ENCODE data around the gene PRLR.

PRLR gene

DNA sequence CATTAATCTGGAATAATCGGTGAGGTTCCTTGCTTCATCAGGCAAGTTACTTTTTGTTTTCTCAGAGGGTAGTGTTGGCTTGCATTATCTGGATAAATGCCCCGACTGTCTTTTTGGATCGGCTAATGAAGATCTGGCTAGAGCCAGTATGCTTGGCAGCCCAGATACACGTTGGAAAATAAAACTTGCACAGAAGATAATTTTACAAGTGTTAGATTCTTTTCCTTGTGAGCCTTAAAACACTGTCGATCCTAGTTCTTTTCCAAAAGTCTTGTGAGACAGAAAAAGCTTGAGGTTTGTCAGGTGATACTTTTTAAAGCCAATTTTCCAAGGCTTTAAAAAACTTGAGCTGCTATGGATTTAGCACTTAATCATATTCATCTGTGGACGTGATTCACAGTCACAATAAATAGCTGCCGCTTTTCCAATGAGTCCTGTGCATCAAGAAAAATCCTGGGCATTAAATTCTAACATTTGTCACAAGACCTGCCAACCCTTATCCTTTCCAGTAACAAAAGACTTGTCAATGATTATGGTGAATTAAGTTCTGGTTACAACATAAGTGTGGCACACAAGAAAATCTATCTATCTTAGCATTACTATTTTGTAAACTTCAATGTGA is 68.5 kb downstream of the PRLR start:
- no peak for DNase-seq (ENCODE audit: low read depth in 1 of 2, low spot score in 1 of 2)

DNA sequence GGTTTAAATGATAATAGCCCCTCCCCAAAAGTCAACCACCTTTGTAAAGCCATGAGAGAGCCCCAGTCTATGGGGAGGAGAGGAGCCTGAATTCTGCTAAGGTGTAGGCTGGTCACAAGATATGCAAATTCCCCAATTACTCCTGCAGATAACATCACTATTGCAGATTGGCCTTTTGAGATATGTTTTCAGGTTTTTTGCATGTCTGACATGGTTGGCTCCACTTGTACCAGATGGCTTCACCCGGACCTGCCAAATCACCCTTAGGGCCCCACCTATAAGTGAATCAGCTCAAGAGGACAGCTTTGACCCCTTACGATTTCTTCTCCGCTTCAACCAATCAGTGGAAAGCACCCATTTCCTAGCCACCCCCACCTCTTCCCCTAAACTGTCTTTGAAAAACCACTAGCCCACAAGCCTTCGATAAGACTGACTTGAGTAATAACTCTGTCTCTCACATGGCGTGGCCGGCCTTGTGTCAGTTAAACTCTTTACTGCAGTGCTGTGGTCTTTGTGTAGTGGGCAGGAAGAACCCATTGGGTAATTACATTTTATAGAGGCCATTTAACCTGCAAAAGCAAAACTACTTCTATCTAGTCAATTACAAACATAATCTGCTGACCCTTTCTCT is 69.7 kb downstream of the PRLR start:
- no peak for DNase-seq (ENCODE audit: low read depth in 1 of 2, low spot score in 1 of 2)

DNA sequence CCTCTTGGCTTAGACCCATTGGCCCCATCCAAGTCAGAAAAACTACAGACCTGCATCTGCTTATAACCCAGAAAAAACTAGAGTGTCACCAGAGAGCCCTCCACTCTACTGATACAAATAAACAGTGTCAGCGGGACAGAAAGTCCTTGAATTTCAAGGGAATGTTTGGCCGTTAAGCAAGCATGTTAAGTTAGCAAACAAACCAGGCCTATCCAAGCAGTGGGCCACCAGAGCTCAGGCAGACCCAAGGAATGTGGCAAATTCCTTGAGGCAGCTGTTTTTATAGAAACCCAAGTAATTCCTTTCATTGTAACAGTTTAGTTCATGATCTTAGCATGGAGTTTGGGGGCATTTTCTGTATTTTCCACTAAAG is 70.9 kb downstream of the PRLR start:
- DNase-seq (ENCODE audit: low read depth in 1 of 2, low spot score in 1 of 2): no peak

DNA sequence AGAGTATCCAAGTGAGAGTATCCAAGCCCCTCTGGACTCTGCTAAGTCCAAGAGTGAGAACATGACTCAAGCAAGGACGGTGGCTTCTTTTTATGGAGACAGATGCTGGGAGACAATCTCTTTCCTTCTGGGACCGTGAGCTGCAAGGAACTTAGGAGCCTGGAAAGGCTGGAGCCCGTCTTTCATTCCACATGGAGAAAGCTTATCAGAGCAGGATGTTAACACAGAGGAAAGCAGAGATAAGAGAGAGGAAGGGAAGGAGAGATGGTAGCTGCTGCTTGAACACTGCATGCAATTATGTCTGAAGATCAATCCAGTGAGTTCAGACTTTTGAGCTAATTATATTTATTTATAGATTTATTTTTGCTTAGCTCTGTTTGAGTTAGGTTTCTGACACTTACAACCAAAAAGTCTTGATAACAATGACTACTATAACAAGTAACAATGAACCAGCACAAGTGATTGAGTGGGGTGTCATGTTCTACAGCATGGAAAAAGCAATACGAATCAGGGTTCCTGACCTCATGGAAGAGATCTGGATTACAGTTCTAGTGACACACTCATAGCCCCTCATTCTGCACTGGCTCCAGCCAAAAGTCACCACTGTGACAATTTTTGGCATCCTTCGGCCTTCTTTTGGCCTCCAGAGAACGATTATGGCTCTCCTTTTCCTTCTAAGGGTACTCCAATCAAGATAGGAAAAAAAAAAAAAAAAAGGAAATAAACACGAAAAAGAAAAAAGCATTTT is 71.5 kb downstream of the PRLR start:
- DNase-seq (ENCODE audit: low read depth in 1 of 2, low spot score in 1 of 2): no peak

DNA sequence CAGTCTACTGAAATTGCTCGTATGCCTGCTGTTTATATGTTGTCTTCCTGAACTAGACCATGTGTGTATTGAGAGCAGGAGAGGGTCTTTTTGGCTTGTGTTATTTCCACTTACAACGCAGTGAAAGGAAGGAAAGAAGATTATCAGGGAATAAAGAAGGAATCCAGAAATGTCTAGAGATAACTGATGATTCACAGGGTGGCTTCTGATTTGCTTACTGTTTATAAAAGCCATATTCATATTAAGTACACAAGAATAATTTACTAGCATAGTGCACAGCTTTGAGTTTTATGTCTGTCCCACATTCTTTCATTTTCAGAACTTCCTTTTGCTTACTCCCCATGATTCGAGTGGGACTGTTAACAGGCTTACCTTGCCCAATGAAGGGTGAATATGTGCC is 72.1 kb downstream of the PRLR start:
- DNase-seq (ENCODE audit: low read depth in 1 of 2, low spot score in 1 of 2): no peak

DNA sequence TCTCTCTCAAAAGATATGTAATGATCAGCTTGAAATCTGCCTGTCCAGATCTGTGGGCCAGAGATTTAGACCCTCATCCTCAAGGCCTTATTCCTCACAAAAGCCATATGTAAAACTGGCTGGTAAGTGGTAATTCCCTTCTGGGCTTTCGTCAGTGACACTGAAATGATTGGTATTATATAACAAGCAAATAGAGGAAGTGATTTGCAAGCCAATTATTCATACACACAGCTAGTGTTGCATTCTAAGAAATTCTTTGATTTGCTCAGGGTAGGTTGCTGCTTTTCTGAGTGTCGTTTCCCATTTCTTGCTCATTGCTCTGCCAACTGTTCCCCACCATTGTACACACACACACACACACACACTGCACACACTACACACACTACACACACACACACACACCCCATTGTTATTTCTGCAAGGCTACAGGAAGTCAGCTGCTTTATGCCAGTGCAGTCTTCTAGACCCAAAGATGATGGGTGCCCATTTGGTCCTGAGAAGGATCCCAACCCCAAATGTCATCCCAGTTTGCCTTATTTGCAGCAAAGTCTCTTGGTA is 76.8 kb downstream of the PRLR start:
- no peak for DNase-seq (ENCODE audit: low read depth in 1 of 2, low spot score in 1 of 2)

DNA sequence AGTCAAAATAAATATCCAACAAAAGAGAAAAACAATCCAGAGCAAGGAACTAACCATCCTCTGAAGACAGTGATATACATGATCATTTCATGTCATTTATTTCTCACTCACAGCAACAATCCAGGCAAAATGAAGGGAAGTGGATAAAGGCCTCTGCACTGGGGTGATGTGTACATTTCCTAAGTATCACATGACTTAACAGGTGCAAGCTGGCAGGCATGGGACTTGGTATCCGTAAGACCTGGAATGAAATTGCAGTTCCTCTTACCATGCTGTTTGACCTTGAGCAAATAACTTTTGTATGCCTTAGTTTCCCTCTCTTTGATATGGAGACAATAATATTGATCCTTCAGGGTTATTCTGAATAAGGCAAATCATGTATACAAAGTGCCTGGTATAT is 77.6 kb downstream of the PRLR start:
- DNase-seq (ENCODE audit: low read depth in 1 of 2, low spot score in 1 of 2): no peak

DNA sequence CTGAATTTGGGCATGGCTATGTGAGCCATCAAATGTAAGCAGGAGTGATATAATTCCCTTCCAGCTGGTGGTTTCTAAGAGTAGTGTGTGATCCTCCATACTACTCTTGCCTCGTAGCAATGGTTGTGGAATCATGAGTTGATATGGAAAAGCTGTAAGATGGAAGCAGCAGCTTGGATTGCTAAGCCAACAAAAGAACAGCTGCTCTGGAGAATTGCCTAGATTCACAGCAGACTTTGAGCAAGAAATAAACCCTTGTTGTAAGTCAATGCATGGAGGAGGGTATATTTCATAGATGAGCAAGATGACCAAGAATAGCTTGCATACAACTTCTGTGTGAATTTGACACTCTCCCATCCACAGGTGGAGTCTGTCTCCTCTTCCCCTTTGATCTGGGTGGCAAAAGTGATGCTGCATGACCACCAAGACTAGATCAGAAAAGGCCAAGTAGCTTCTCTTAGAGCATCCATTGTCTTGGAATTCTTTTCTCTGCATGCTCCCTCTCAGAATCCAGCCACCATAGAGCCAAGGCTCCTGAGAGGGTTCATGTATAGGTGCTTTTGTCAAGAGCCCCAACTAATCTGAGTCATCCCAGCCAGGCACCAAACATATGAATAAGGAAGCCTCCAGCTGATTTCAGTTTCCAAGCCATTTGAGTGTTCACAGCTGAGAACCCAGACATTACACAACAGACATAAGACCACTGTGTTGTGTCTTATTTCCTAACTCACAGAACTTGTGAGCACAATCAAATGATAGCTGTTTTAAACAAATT is 79.0 kb downstream of the PRLR start:
- no peak for DNase-seq (ENCODE audit: low read depth in 1 of 2, low spot score in 1 of 2)

DNA sequence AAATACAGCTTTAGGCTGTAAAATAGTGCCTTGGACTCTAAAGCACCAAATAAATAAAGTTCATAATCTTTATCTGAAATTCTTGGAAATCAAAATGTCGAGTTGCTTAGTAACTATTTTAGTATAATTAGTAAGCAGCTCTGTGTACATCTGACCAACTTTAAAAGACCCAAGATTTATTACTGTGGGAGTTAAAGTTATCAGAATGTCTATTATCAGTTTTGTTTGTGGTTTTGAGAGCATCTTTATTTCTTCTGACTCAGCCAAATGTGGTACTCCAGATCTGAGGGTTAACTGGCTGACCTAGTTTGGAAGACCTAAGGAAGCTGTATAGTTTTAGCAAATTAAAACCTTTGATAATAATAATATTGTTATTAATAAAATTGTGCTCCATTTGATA is 81.2 kb downstream of the PRLR start:
- DNase-seq (ENCODE audit: low read depth in 1 of 2, low spot score in 1 of 2): no peak

DNA sequence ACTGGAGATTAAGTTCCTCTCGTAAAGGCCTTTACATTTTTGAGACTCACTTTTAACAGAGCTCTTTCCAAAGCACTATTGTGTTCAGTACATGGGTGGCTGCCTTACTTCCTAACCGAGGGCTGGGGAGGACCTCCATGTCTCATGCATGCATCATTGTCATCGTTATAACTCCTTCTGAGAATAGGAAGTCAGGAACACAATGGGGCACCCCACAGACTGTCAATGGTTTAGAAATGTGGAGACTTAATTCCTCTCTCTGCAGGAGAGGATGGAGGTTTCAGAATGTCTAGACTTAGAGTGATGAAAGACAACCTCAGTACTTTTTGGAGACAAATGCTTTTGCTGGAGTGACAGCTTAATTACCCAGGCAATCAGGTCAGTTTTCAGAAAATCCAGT is 83.9 kb downstream of the PRLR start:
- no peak for DNase-seq (ENCODE audit: low read depth in 1 of 2, low spot score in 1 of 2)

DNA sequence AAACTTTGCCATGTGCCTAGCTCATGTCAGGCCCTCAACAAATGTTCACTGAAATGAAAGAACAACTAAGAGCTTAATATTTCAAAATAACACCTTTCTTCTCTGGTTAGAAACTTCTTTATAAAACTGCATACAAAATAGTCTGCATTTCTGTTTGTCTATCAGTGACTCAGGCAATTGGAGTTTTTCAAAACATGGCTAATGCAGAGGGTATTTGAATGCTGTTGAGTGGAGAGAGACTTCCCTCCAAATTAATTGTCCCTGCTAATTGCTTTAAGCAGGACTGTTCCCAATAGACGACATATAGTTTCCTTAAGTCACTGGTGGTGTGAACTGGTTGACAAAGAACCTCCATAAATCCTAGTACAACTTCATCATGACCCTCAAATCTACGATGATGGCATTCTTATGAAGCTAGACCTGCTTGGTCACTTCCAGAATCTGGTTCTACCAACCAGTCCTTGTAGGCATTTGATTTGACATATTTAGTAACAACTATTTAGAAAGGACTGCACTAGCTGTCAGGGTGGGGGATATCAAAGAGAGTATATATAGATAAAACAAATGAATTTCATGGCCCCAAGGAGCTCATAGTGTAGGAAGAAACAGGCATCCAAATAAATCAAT is 84.5 kb downstream of the PRLR start:
- no peak for DNase-seq (ENCODE audit: low read depth in 1 of 2, low spot score in 1 of 2)

DNA sequence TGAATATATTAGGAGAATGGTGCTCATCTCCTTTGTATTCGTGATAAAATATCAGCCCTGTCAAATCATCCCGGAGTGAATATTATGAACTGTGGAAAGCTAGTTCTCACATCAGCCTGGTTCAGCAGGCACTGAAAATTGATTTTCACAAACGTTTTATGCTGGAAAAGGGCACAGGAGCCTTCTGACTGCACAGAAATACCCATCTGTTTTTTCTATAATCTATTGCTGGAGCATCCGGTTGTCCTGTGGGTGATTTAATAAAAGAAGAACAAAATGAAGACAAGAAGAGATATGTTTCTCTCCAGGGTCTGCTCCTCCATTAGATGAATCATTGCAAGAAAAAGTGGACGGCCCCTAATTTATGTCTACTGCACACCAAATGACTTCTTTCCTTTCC is 85.3 kb downstream of the PRLR start:
- no peak for DNase-seq (ENCODE audit: low read depth in 1 of 2, low spot score in 1 of 2)

DNA sequence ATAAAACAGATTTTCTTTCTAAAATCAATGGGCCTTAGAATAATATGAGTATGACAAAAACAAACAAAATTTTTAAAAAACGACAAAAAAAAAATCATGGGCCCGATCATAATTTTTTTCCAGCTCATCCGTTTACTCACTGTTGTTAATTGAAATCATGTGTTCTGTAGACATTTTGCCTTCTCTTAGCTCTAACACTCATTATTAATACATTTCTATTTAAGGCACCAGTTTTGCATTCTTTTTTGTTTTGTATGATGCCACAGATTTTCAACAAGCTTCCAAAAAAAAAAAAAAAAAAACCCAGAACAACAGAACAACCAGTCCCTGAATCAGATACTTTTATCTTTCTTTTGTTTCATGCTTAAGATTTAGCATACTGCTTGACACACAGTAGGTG is 86.4 kb downstream of the PRLR start:
- DNase-seq (ENCODE audit: low read depth in 1 of 2, low spot score in 1 of 2): no peak

DNA sequence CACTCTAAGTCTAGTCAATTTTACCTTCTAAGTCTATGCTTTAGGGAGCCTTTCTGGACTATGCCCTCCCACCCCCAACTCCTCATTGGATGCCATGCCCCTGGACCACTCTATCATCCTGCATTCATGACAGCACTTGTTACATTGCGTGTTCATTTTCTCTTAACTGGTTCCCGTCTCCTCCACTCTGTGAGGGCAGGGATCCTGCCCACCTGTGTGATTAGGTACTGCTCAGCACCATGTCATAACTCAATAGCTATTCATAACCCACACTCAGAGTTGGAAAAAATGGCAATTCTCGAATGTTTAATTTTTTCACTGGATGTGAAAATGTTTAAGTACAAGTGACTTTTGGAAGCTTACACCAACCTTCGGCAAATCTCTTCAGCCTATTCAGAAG is 88.5 kb downstream of the PRLR start:
- no peak for DNase-seq (ENCODE audit: low read depth in 1 of 2, low spot score in 1 of 2)

DNA sequence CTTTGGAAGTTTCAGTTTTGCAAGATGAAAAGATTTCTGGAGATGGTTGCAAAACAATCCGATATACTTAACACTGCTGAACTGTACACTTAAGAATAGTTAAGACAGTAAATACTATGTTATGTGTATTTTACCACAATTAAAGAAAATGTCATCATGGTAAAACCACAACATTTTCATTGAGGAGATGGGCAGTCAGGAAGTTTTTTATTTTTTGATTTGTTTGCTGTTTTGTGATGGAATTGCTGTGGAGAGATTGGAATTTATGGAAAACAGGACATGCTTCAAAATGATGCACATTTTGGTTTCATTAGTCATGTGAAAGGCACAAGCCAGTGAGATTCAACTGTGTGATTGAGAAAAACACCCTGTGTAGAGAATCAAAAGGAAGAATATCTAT is 92.1 kb downstream of the PRLR start:
- DNase-seq (ENCODE audit: low read depth in 1 of 2, low spot score in 1 of 2): no peak

DNA sequence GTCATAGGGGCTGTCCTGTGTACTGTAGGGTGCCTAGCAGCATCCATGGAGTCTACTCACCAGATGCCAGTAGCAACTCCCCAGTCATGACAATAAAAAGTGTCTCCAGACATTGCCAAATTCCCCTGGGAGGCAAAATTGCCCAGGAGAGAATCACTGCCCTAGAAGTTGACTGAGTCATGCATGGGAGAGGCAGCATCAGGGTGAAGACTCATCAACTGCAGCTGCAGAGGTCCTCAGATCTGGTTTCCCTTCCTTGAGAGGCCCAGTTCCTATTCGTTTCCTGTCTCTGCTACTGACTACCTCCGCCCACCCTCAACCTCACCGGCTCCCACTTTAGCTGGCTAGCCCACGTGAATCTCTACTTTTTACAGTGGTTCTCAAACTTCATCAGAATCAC is 93.9 kb downstream of the PRLR start:
- DNase-seq (ENCODE audit: low read depth in 1 of 2, low spot score in 1 of 2): no peak

DNA sequence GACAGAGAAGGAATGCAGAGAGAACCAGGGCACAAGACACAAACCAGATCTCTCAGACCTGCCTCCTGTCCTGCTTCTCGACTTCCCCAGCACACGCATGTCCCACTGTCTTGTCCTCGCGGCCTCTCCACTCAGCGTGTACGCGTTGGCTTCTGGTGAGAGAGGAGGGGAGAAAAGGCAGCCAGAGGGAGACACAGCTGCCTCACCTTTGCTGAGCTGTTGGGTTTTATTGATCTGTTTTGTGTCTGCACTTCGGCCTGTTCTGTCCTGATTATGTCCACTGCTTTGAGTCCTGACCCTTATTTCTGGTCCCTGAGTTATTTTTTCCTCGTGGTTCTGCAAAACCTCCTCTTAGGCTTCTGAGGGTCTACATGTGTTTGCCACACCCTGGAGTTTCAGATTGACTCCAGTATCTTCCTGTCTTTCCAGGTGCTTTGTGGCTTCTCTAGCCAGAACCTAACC is 95.0 kb downstream of the PRLR start:
- no peak for DNase-seq (ENCODE audit: low read depth in 1 of 2, low spot score in 1 of 2)

DNA sequence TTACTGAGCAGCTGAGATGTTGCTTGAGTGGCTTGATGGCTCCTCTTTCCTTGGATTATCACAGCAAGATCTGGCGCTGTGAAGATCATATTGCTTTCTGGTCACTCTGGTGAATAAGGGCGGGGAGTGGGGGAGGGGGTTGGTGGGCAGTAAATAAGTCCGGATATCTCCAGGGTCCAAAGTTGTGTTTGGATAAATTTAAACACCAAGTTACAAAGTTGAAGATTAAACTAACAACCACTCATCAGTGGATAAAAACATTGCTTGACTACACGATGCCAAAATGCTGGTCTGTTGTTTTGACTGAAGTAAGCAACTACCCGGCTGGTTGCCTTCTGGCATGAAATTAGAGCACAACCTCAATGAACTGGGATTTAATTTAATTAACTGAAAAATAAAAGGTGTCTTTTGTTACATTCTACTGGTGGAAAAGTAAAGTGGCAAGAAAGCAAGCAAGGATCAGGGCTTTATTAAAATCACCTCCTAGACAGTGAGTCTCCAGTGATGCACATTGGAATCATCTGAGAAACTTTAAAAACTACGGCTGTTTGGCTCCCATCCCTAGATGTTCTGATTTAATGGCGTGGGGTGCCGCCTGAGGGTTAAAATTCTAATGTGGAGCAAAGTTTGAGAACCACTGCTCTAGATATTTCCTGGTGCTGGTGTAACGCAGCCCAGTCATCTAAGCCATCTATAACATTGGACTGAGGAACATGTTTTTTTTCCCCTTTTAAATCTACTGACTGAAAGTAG is 95.8 kb downstream of the PRLR start:
- no peak for DNase-seq (ENCODE audit: low read depth in 1 of 2, low spot score in 1 of 2)

DNA sequence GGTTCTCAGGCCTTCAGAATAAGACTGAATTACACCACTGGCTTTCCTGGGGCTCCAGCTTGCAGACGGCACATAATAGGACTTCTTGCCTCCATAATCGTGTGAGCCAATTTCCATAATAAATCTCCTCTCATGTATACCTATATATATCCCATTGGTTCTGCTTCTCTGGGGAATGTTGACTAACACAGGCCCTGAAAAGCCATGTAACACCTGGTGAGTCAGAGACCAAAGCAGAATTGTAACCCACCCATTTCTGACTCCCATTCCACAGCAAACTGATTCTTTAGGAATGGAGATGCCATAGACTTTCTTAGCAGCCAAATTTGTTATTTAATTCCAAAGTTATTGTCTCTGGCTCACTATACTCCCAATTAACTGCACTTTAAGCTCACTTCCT is 97.1 kb downstream of the PRLR start:
- DNase-seq (ENCODE audit: low read depth in 1 of 2, low spot score in 1 of 2): no peak

DNA sequence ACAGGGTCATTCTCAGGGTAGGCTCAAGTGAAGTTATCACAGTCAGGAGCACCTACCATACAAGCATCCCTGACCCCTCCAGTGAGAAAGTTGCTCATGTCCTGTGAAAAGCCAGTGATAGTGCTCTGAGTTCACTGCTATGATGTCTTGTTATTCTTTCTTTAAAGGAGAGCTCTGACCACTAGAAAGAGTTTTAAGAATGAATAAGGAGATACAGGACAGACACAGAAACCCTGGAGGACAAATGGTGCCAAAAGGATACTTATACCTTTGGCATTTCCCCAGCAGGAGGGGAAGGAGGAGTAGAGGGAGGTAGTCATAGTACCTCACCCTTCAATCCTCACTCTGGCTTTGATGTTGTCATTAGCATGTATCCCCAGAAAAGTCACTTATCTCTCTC is 98.6 kb downstream of the PRLR start:
- no peak for DNase-seq (ENCODE audit: low read depth in 1 of 2, low spot score in 1 of 2)
